ENCODE results near the gene SFXN5.

Gene SFXN5

DNA sequence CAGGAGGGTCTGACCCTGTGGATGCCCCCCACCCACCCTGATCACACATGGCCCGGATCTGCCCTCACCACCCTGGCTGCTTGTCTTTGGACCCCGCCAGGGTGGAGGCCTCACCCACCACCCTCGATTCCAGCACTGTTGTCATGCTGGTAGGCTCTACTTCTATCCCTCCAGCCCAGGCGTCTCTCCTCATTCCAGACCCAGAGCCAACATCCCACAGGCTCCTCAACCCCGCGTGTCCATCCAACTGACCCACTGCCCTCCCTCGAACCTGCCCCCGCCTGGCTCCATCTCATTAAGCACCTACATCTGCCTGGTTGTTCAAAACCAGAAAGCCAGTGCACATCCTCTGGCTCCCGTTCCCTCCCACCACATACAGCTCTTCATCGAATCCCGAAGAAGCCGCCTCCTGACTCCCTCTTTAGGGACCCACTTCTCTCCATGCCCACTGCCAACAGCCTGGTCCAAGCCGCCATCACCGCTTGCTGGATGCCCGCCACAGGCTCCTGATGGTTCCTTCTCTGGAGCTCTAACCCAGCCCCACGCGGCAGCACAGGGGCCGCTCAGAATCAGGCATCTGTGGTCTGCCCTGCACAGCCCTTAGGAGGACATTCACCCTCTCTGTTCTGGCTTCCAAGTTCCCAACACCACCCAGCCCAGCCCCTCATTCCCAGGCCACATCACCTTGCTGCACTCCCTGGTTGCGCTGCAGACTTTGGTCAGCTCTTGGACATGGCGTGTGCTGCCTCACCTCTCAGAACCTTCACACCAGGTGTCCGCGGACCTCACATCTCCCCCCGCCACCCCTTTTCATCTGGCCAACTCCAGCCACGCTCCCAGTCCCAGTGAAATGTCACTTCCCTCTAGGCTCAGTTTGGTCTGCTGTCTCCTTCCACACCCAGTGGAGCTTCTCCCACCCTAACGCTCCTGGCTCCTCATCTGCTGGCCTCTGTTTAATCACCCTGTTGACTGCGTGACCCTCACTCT is 111.2 kb downstream of the SFXN5 start:
- Histone ChIP-seq H3K4me3 (replicated peaks; ENCODE audit: low read depth, low read length) (no peak overlapping the region), H3K27me3 (replicated peaks; ENCODE audit: control insufficient read depth, insufficient read depth, low read length) (no peaks in the 10 kb centered on the region), H3K36me3 (ENCODE audit: control insufficient read depth, insufficient read depth, low read length) (no peaks in the 10 kb centered on the region)
- DNase-seq (ENCODE audit: extremely low read depth, insufficient read length), result no peak
- TF ChIP-seq, protein P1, sequence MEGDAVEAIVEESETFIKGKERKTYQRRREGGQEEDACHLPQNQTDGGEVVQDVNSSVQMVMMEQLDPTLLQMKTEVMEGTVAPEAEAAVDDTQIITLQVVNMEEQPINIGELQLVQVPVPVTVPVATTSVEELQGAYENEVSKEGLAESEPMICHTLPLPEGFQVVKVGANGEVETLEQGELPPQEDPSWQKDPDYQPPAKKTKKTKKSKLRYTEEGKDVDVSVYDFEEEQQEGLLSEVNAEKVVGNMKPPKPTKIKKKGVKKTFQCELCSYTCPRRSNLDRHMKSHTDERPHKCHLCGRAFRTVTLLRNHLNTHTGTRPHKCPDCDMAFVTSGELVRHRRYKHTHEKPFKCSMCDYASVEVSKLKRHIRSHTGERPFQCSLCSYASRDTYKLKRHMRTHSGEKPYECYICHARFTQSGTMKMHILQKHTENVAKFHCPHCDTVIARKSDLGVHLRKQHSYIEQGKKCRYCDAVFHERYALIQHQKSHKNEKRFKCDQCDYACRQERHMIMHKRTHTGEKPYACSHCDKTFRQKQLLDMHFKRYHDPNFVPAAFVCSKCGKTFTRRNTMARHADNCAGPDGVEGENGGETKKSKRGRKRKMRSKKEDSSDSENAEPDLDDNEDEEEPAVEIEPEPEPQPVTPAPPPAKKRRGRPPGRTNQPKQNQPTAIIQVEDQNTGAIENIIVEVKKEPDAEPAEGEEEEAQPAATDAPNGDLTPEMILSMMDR (IDR thresholded peaks at IDR 0.05; ENCODE audit: insufficient read depth, low read length, poor library complexity, severe bottlenecking), result no peak

DNA sequence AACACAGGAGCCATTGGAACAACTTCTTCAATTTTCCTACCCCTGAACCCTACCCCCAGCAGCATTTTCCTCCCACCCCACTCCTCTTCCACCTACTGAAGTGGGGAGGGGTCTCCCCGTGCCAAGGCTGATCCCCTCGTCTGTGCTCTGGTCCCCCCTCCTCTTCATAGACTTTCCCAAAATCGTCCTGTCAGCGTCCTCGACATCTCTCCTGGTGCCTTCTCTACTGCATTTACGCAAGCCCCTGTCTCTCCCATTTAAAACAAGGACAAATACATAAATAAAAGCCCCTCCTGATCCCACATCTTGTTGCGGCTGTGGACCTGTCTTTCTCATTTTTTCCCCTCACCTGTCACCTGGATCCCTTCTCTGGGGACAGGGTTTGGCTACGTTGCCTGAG is 112.0 kb downstream of the SFXN5 start:
- Histone ChIP-seq H3K36me3 (ENCODE audit: control insufficient read depth, insufficient read depth, low read length) (no peaks in the 10 kb centered on the region), H3K4me3 (replicated peaks; ENCODE audit: low read depth, low read length) (no peak overlapping the region)

DNA sequence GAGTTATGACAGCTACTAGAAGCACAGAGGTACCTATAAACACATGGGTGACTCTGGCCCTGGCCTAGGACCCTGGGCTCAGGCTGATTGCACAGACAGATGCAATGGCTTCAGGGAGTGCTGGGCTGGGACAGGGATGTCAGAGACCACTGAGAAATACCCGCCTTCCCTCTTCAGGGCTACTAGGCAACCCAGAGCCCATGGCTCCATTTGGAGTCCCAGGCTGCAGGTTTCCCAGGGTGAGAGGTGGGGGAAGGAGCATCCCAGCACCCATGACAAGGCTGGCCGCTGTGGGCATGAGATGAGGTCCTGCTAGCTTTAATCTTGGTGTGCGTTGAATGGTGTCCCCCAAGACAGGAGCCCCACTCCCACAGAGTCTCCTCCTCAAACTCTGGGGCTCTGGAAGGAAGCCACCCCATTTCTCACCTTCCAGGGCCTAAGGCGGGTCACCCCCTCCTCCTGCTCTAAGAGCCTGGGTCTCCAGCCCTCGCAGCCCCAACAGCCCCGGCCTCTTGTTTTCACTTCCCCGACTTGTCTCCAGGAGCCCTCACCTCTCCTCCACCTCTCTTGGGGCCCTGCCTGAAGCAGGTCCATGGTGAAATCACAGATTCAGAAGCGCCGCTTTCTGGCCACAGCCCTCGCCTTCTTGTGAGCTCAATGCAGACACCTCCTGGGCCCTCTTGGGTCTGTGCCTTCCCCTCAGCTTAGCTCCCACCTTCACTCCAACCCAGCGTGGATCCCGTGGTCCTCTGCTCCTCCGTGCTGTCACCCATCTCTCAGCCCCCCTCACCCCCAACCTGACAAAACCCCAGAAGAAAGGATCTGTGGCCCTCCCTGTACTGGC is 112.7 kb downstream of the SFXN5 start:
- H3K27me3 ChIP-seq (replicated peaks; ENCODE audit: control insufficient read depth, insufficient read depth, low read length), result no peaks in the 10 kb centered on the region
- TF ChIP-seq, protein P1 (IDR thresholded peaks at IDR 0.05; ENCODE audit: insufficient read depth, low read length, poor library complexity, severe bottlenecking), result no peak
- DNase-seq (ENCODE audit: extremely low read depth, insufficient read length), result no peak
- H3K4me3 ChIP-seq (replicated peaks; ENCODE audit: low read depth, low read length), result no peak overlapping the region
- no peaks in the 10 kb centered on the region for H3K36me3 ChIP-seq (ENCODE audit: control insufficient read depth, insufficient read depth, low read length)

More for the DNA sequence above, 112.0 kb downstream of the SFXN5 start:
- no peaks in the 10 kb centered on the region for H3K27me3 ChIP-seq (replicated peaks; ENCODE audit: control insufficient read depth, insufficient read depth, low read length)
- DNase-seq (ENCODE audit: extremely low read depth, insufficient read length), result no peak
- TF ChIP-seq, protein P1 (IDR thresholded peaks at IDR 0.05; ENCODE audit: insufficient read depth, low read length, poor library complexity, severe bottlenecking), result no peak

DNA sequence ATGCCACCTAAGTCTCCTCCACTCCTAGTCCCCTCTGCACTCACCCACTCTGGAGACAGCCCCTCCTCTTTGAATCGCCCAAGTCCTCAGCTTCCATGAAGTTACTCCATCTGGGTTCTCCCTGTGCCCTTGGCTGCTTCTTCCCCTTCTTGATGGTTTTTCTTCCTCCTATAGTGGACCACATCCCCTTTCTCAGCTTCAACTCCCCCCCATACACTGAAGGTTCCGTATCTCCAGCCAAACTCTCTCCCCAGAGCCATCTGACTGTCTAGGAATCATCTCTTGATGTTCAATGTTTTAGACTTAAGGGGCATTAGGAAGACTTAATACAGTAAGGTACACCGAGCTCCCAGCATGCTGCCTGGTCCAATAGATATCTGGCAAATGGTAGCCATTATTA is 114.6 kb downstream of the SFXN5 start:
- no peaks in the 10 kb centered on the region for H3K27me3 ChIP-seq (replicated peaks; ENCODE audit: control insufficient read depth, insufficient read depth, low read length)
- DNase-seq (ENCODE audit: extremely low read depth, insufficient read length), result no peak
- no peaks in the 10 kb centered on the region for H3K36me3 ChIP-seq (ENCODE audit: control insufficient read depth, insufficient read depth, low read length)
- no peak overlapping the region for H3K4me3 ChIP-seq (replicated peaks; ENCODE audit: low read depth, low read length)
- TF ChIP-seq, protein P1 (IDR thresholded peaks at IDR 0.05; ENCODE audit: insufficient read depth, low read length, poor library complexity, severe bottlenecking), result no peak

DNA sequence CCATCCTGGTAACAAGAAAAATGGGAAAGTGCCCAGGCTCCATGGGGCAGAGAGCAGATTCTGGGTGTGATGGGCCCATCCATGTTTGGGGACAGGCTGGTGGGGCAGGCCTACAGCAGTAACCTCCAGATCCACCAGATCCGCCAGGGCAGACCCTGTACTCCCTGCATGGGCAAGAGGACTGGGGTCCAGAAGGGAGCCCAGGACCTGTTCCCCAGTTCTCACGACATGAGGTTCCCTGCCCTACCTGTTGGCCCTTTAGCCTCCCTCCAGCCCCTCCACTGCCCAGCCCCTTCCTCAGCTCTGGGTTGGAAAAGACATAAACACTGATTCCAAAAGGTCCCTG is 115.5 kb downstream of the SFXN5 start:
- TF ChIP-seq, protein P1 (IDR thresholded peaks at IDR 0.05; ENCODE audit: insufficient read depth, low read length, poor library complexity, severe bottlenecking), result no peak
- Histone ChIP-seq H3K27me3 (replicated peaks; ENCODE audit: control insufficient read depth, insufficient read depth, low read length) (no peaks in the 10 kb centered on the region), H3K4me3 (replicated peaks; ENCODE audit: low read depth, low read length) (no peak overlapping the region), H3K36me3 (ENCODE audit: control insufficient read depth, insufficient read depth, low read length) (no peaks in the 10 kb centered on the region)
- DNase-seq (ENCODE audit: extremely low read depth, insufficient read length), result no peak

All from GM06990 (cell line).